ENCODE measurements around the gene RPS15.

GRCh38 chr19:1455002-1455335, 16.8 kb downstream of the RPS15 start:
- TF ChIP-seq HNF4G (IDR thresholded peaks at IDR 0.05) (no peak), RAD21 (IDR thresholded peaks at IDR 0.05) (no peak), EGR1 (IDR thresholded peaks at IDR 0.05; ENCODE audit: low read depth in 2 of 2) (no peak), SP1 (IDR thresholded peaks at IDR 0.05) (no peak), GABPA (IDR thresholded peaks at IDR 0.05 in 1 of 2, conservative IDR thresholded peaks at IDR 0.05 in 1 of 2) (no peak), JUND (IDR thresholded peaks at IDR 0.05) (no peak), FOXA1 (IDR thresholded peaks at IDR 0.05) (no peak)
- TF ChIP-seq, protein P1, sequence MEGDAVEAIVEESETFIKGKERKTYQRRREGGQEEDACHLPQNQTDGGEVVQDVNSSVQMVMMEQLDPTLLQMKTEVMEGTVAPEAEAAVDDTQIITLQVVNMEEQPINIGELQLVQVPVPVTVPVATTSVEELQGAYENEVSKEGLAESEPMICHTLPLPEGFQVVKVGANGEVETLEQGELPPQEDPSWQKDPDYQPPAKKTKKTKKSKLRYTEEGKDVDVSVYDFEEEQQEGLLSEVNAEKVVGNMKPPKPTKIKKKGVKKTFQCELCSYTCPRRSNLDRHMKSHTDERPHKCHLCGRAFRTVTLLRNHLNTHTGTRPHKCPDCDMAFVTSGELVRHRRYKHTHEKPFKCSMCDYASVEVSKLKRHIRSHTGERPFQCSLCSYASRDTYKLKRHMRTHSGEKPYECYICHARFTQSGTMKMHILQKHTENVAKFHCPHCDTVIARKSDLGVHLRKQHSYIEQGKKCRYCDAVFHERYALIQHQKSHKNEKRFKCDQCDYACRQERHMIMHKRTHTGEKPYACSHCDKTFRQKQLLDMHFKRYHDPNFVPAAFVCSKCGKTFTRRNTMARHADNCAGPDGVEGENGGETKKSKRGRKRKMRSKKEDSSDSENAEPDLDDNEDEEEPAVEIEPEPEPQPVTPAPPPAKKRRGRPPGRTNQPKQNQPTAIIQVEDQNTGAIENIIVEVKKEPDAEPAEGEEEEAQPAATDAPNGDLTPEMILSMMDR (IDR thresholded peaks at IDR 0.05; ENCODE audit: low read depth, low read length, missing input control), result no peak
- TF ChIP-seq, protein P2, sequence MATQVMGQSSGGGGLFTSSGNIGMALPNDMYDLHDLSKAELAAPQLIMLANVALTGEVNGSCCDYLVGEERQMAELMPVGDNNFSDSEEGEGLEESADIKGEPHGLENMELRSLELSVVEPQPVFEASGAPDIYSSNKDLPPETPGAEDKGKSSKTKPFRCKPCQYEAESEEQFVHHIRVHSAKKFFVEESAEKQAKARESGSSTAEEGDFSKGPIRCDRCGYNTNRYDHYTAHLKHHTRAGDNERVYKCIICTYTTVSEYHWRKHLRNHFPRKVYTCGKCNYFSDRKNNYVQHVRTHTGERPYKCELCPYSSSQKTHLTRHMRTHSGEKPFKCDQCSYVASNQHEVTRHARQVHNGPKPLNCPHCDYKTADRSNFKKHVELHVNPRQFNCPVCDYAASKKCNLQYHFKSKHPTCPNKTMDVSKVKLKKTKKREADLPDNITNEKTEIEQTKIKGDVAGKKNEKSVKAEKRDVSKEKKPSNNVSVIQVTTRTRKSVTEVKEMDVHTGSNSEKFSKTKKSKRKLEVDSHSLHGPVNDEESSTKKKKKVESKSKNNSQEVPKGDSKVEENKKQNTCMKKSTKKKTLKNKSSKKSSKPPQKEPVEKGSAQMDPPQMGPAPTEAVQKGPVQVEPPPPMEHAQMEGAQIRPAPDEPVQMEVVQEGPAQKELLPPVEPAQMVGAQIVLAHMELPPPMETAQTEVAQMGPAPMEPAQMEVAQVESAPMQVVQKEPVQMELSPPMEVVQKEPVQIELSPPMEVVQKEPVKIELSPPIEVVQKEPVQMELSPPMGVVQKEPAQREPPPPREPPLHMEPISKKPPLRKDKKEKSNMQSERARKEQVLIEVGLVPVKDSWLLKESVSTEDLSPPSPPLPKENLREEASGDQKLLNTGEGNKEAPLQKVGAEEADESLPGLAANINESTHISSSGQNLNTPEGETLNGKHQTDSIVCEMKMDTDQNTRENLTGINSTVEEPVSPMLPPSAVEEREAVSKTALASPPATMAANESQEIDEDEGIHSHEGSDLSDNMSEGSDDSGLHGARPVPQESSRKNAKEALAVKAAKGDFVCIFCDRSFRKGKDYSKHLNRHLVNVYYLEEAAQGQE (IDR thresholded peaks at IDR 0.05), result no peak
